SK-N-MC (cell line): ENCODE data around the gene CD59.

Experiments
- EZH2 ChIP-seq: fragments of 200-600 bp; sonication (generic); IDR thresholded peaks from one replicate; pipeline ENCODE4 v1.6.1; 2017; ENCODE audit warnings: antibody characterized with exemption
- FOXP2 ChIP-seq: optimal IDR thresholded peaks from 2 replicates; pipeline ENCODE3; 2011; ENCODE audit warnings: mild to moderate bottlenecking, moderate library complexity; ENCODE audit not compliant: insufficient read depth; ENCODE audit errors: extremely low read length, control extremely low read depth
- POLR2AphosphoS5 ChIP-seq: IDR thresholded peaks from 2 replicates; pipeline ENCODE4 v1.6.1; 2012; ENCODE audit warnings: mild to moderate bottlenecking, low read depth, low read length, borderline replicate concordance

DNA sequence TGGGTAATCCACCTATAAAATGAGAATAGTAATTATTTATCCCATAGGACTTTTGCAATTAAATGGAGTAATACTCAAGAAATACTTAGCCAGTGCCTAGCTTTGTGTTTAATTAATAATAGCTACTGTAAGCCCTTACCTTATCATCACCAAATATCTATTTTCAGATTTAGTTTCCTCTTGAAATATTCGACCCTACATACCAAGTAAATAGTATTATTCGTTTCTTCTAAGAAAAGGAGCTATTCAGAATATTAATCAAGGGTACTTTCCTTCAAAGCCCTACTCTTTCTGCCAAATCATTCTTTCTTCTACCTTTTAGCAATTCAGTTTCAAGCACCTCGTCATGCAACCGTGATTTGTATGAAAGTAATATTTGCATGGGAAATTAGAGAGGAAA, 31.4 kb upstream of the CD59 start:
- TF ChIP-seq EZH2 (no peak), POLR2AphosphoS5 (no peak), FOXP2 (no peak)
